Smooth muscle cell of the pulmonary artery (primary cell): ENCODE results near the gene HBB. TPM values are rescaled to one million over a fixed set of nuclear protein-coding genes. Genes with fewer than 3 reads are reported as not detected.

Experiments used
- total RNA-seq: library from RNA; depleted of rRNA; stranded (reverse); fragments of >200 nt; gene quantifications from 2 replicates; pipeline ENCODE4 v1.2.3, GENCODE V29; 2014

Gene HBB
- total RNA-seq: not detected in 2 replicates

GRCh38 chr11:5226732-5227310 lies at the start of gene HBB:
Gene HBB (minus strand): TSS chr11:5227071. CDS start chr11:5227021, 50 bp downstream.

DNA sequence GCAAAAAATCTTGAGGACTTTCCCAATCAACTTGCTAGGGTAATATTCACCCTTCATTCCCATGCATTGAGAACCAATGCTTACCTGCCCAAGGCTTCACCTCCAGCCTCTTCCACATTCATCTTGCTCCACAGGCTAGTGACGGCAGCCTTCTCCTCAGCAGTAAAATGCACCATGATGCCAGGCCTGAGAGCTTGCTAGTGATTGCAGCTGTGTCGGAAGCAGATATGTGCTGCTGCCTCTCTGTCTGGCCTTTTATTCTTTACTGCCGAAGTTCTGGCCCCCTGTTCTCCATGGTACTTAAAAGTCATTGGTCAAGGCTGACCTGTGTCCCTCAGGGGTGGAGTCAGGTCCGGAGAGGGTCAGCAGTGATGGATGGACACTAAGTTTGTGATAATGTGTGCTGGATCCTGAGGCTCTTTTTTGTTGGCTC lies 42.9 kb upstream of the HBB start, which contains the start of gene HBE1:
HBE1 (minus strand) TSS at position 231 of the 433 bp plus-strand sequence; CDS start at position 176, 55 bp downstream.

GRCh38 chr11:5254646-5255413 lies 28.0 kb upstream of the HBB start, which contains the start of gene HBG2:
Gene HBG2 (minus strand): TSS chr11:5254781. CDS start chr11:5254728, 53 bp downstream.

DNA sequence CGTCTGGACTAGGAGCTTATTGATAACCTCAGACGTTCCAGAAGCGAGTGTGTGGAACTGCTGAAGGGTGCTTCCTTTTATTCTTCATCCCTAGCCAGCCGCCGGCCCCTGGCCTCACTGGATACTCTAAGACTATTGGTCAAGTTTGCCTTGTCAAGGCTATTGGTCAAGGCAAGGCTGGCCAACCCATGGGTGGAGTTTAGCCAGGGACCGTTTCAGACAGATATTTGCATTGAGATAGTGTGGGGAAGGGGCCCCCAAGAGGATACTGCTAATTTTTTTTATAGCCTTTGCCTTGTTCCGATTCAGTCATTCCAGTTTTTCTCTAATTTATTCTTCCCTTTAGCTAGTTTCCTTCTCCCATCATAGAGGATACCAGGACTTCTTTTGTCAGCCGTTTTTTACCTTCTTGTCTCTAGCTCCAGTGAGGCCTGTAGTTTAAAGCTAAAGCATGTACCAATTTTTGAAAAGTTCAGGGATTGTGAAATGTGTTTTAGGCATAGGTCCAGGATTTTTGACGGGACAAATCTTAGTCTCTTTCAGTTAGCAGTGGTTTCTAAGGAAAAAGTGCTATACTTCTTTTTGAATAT lies 23.0 kb upstream of the HBB start, which contains the start of gene HBG1:
HBG1 (minus strand) TSS at position 51 of the 590 bp plus-strand sequence. CDS start 53 bp downstream, outside the sequence.

DNA sequence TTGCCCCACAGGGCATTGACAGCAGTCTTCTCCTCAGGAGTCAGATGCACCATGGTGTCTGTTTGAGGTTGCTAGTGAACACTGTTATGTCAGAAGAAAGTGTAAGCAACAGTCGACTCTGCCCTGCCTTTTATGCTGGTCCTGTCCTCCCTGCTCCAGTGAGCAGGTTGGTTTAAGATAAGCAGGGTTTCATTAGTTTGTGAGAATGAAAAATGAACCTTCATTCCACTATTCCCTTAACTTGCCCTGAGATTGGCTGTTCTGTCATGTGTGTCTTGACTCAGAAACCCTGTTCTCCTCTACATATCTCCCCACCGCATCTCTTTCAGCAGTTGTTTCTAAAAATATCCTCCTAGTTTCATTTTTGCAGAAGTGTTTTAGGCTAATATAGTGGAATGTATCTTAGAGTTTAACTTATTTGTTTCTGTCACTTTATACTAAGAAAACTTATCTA lies 7.5 kb upstream of the HBB start, which contains the start of gene HBD:
HBD (minus strand) TSS at position 103 of the 454 bp plus-strand sequence; CDS start at position 53, 50 bp downstream.

DNA sequence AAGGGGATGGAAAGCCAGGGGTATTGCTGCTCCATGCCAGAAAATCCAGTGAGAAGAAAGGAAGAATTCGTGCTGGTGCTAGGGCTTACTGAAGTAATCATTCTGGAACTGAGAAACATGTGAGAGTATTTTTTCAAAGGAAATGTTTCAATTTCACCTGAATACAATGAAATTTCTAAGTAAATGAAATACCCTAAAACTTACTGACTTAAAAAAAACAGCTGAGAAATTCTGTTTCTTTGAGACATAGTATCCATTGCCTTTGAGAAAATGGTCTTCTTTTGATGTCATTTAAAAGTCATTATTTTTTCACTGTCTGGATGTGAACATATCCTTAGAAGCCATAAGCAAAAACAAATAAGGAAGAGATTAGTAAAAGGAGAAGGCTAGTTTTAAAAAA lies 26.3 kb downstream of the HBB start, which contains the start of gene OR51V1:
OR51V1 (minus strand) TSS at position 101 of the 400 bp plus-strand sequence; CDS start at position 101, 0 bp downstream.

Other genes starting within 250 kb of the HBB start
- not detected in 2 replicates for gene OR51L1, start 232.2 kb downstream of the HBB start, total RNA-seq
- not detected in 2 replicates for gene OR52J3, start 180.5 kb downstream of the HBB start, total RNA-seq
- not detected in 2 replicates for gene OR52E2, start 167.4 kb downstream of the HBB start, total RNA-seq
- gene OR52E1, start 157.5 kb downstream of the HBB start, total RNA-seq: not detected in 2 replicates
- gene OR52A5, start 88.7 kb downstream of the HBB start, total RNA-seq: not detected in 2 replicates
- not detected in 2 replicates for gene OR52A1, start 72.3 kb downstream of the HBB start, total RNA-seq
- gene OR51V1, start 26.4 kb downstream of the HBB start, total RNA-seq: not detected in 2 replicates
- 0.33 and 0.36 TPM in 2 replicates for gene HBD, start 7.4 kb upstream of the HBB start, total RNA-seq
- gene HBG1, start 22.8 kb upstream of the HBB start, total RNA-seq: not detected in 2 replicates
- gene HBG2, start 27.7 kb upstream of the HBB start, total RNA-seq: not detected in 2 replicates
- not detected in 2 replicates for gene HBE1, start 42.9 kb upstream of the HBB start, total RNA-seq
- gene OR51B4, start 74.9 kb upstream of the HBB start, total RNA-seq: 0.20 TPM in 1 of 2 replicates, not detected in the other
- 0.13 TPM in 2 replicates for gene OR51B2, start 97.2 kb upstream of the HBB start, total RNA-seq
- gene OR51B5, start 116.5 kb upstream of the HBB start, total RNA-seq: 0.13 and 0.17 TPM in 2 replicates
- gene OR51B6, start 124.4 kb upstream of the HBB start, total RNA-seq: not detected in 2 replicates
- not detected in 2 replicates for gene OR51M1, start 156.7 kb upstream of the HBB start, total RNA-seq
- gene OR51Q1, start 195.0 kb upstream of the HBB start, total RNA-seq: not detected in 2 replicates
- not detected in 2 replicates for gene OR51I1, start 214.4 kb upstream of the HBB start, total RNA-seq
- not detected in 2 replicates for gene OR51I2, start 222.3 kb upstream of the HBB start, total RNA-seq